K562 (cell line): Measurements from ENCODE around the gene ALG12.

ENCODE experiments used
- BHLHE40 ChIP-seq: IDR thresholded peaks from 2 replicates; pipeline ENCODE4 v1.6.1; 2011; ENCODE audit warnings: low read length, improper control_type of control experiment
- BRCA1 ChIP-seq, 2 experiments: fragments of 450-650 bp in 1 of 2; sonication (generic) in 1 of 2; formaldehyde crosslinking in 1 of 2; IDR thresholded peaks; 2 replicates each; pipeline versions ENCODE4 v1.5.0 to v1.6.1; 2017 to 2020; ENCODE audit warnings: mild to moderate bottlenecking in 1 of 2, missing genetic modification reagents in 1 of 2
- KDM1A ChIP-seq, 2 experiments: fragments of 450-650 bp; IDR thresholded peaks; 2 replicates each; pipeline ENCODE4 v1.6.1; 2016; ENCODE audit warnings: mild to moderate bottlenecking in 2 of 2
- NFYB ChIP-seq: IDR thresholded peaks from 2 replicates; pipeline ENCODE4 v1.6.1; 2011; ENCODE audit warnings: mild to moderate bottlenecking, moderate library complexity; ENCODE audit not compliant: insufficient read length; ENCODE audit errors: extremely low read depth
- POLR2AphosphoS5 ChIP-seq: IDR thresholded peaks from 2 replicates; pipeline ENCODE4 v1.6.1; 2011; ENCODE audit warnings: mild to moderate bottlenecking, low read depth, low read length, moderate library complexity; ENCODE audit not compliant: control insufficient read depth, insufficient read depth
- SMC3 ChIP-seq: conservative IDR thresholded peaks from 2 replicates; pipeline ENCODE4 v1.6.1; 2011; ENCODE audit warnings: low read depth, low read length, improper control_type of control experiment; ENCODE audit not compliant: insufficient read depth
- ZNF232 ChIP-seq: sonication (generic); formaldehyde crosslinking; IDR thresholded peaks from 2 replicates; pipeline ENCODE4 v1.8.0; 2022; ENCODE audit warnings: mild to moderate bottlenecking, missing genetic modification reagents
- ZNF589 ChIP-seq: fragments of 200-800 bp; sonication (Bioruptor generic); IDR thresholded peaks from 2 replicates; pipeline ENCODE4 v1.6.1; 2016; ENCODE audit warnings: low read depth, missing genetic modification characterization, missing compliant biosample characterization
- TF ChIP-seq, protein P1 (sequence below), 3 experiments: IDR thresholded peaks in 2 of 3; conservative IDR thresholded peaks in 1 of 3; 2 replicates each; pipeline ENCODE4 v1.5.1; 2011 to 2012; ENCODE audit warnings: low read length in 3 of 3, mild to moderate bottlenecking in 3 of 3, control low read depth in 2 of 3, improper control_type of control experiment in 1 of 3, inconsistent platforms in 1 of 3, low read depth in 1 of 3, mixed read lengths in 1 of 3, moderate library complexity in 1 of 3; ENCODE audit not compliant: insufficient read depth in 2 of 3
- TF ChIP-seq, protein P2 (sequence below): fragments of 450-650 bp; formaldehyde crosslinking; IDR thresholded peaks from 2 replicates; pipeline ENCODE4 v1.4.0; 2020; ENCODE audit warnings: mild to moderate bottlenecking, mixed read lengths

DNA sequence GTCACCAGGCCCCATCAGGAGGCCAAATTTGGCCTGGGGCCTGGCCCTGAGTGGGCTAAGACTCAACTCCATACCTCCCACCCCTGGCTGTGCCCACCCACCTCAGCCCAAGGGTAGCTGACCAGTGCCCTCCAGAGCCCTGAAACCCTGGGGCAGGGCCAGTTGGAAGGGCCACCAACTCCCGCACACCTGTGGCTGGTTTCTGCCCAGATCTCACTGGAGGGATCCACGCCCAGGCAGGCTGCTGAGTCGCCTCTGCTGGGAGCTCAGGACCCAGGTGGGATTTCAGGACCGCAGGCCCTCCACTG lies 33.4 kb upstream of the ALG12 start:
- TF ChIP-seq, protein P1, sequence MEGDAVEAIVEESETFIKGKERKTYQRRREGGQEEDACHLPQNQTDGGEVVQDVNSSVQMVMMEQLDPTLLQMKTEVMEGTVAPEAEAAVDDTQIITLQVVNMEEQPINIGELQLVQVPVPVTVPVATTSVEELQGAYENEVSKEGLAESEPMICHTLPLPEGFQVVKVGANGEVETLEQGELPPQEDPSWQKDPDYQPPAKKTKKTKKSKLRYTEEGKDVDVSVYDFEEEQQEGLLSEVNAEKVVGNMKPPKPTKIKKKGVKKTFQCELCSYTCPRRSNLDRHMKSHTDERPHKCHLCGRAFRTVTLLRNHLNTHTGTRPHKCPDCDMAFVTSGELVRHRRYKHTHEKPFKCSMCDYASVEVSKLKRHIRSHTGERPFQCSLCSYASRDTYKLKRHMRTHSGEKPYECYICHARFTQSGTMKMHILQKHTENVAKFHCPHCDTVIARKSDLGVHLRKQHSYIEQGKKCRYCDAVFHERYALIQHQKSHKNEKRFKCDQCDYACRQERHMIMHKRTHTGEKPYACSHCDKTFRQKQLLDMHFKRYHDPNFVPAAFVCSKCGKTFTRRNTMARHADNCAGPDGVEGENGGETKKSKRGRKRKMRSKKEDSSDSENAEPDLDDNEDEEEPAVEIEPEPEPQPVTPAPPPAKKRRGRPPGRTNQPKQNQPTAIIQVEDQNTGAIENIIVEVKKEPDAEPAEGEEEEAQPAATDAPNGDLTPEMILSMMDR (IDR thresholded peaks at IDR 0.05 in 2 of 3, conservative IDR thresholded peaks at IDR 0.05 in 1 of 3; ENCODE audit: insufficient read depth in 2 of 3, low read depth in 1 of 3, low read length in 3 of 3), result no peak
- TF ChIP-seq BRCA1 (IDR thresholded peaks at IDR 0.05) (no peak), BRCA1 (CRISPR knock-in tag; IDR thresholded peaks at IDR 0.05) (no peak), BHLHE40 (no peak), KDM1A (IDR thresholded peaks at IDR 0.05) (no peak), ZNF232 (CRISPR knock-in tag) (no peak), POLR2AphosphoS5 (no peak), SMC3 (no peak), NFYB (no peak), ZNF589 (no peak)
- TF ChIP-seq, protein P2, sequence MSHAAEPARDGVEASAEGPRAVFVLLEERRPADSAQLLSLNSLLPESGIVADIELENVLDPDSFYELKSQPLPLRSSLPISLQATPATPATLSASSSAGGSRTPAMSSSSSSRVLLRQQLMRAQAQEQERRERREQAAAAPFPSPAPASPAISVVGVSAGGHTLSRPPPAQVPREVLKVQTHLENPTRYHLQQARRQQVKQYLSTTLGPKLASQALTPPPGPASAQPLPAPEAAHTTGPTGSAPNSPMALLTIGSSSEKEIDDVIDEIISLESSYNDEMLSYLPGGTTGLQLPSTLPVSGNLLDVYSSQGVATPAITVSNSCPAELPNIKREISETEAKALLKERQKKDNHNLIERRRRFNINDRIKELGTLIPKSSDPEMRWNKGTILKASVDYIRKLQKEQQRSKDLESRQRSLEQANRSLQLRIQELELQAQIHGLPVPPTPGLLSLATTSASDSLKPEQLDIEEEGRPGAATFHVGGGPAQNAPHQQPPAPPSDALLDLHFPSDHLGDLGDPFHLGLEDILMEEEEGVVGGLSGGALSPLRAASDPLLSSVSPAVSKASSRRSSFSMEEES (CRISPR knock-in tag), result no peak
